ENCODE results near the gene ABHD17C.

ABHD17C gene

DNA sequence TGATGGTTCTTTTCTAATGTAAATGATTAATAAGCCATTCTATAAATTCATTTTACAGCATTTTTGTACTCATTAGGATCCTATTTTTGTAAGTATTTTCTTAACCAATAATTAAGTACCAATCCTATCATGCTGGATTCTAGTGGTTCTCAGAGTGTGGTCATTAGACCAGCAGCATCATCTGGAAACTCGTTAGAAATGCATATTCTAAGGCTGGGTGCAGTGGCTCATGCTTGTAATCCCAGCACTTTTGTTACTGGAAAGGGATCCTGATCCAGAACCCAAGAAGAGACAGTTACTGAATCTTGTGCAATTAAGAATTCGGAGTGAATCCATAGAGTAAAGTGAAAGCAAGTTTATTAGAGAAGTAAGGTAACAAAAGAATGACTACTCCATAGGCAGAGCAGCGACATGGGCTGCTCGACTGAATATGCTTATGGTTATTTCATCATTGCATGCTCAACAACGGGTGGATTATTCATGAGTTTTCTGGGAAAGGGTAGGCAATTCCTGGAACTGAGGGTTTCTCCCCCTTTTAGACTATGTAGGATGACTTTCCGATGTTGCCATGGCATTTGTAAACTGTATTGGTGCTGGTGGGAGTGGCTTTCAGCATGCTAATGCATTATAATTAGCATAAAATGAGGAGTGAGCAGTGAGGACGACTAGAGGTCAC is 74.2 kb downstream of the ABHD17C start:
- no peak for DNase-seq

DNA sequence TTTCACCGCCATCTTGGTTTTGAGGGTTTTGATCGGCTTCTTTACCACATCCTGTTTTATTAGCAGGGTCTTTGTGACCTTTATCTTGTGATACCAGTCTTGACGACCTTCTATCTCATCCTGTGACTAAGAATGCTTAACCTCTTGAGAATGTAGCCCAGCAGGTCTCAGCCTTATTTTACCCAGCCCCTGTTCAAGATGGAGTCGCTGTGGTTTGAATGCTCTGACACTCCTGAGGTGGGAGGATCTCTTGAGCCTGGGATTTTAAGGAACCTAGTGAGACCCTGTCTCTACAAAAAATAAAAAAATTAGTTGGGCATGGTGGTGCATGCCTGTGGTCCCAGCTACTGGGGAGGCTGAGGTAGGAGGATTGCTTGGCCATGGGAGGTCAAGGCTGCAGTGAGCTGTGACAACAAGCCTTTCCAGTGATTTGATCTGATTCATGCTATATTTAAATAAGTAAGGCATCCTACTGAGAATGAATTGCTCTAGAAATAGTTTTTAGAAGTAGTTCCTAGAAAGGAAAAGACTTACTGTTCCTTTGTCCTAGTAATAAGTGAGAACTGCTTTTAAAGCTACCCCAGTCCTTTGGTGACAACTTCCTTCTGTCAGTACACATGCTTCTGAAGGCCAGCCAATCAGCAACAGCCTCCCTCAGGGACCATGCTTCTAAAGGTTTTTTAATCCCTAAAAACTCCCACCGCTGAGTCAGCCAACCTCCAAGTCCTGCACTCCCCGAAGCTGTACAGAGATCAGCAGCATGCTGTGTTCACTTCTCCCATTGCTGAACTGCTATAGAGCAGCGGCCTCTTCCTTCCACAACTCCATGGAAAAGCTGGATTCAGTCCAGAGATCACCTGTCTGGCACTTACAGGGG is 75.0 kb downstream of the ABHD17C start:
- no peak for DNase-seq

DNA sequence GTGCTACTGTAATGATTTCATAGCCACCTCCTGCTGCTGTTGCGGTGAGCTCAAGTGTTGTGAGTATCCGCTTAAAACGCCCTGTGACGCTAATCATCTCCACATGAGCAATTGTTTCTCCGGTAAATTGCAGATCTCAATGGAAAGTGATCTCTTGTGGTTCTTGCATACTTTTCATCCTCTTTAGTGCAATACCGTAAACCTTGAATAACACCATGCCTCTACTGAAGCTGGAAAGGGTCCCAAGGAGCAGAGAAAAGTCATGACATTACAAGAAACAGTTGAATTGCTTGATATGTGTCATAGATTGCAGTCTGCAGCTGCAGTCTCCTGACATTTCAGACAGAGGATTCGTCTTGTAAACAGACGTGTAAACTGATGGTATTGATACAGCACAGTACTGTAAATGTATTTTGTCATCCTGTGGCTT is 78.0 kb downstream of the ABHD17C start:
- DNase-seq = peak; percentile 62

DNA sequence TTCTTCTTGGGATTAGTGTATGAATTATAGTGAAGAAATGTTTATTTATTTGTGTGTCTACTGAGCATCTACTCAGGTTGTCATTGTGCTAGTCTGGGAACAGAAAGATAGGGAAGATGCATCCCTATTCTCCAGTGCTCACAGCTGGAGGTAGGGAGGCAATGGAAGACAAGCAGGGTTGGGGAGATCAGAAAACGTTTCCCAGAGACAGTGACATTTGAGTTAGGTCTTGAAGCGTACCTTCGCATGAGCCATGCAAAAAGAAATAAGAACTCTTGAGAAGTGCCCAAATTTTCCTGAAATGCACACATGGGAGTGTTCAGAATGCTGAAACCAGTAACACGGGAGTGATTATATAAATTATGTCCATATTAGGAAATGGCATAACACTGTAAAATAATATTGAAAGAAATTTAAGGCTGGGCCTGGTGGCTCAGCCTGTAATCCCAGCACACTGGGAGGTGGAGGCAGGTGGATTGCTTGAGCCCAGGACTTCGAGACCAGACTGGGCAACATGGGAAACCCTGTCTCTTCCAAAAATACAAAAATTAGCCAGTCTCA is 78.8 kb downstream of the ABHD17C start:
- no peak for DNase-seq

DNA sequence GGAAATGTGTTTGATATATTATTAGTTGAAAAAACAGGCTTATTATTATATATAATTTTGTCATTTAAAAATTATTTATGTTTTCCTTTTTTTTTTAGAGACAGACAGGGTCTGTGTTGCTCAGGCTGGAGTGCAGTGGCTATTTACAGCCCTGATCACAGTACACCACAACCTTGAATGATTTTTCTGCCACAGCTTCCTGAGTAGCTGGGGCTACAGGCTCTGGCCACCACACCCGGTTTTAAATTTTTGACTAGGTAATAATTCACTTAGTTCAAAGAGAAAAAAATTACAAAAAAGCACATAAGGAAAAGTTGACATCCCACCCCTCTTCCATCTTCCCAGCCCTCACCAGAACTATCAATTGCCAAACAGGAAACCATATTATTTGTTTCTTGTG is 79.4 kb downstream of the ABHD17C start:
- DNase-seq = no peak

DNA sequence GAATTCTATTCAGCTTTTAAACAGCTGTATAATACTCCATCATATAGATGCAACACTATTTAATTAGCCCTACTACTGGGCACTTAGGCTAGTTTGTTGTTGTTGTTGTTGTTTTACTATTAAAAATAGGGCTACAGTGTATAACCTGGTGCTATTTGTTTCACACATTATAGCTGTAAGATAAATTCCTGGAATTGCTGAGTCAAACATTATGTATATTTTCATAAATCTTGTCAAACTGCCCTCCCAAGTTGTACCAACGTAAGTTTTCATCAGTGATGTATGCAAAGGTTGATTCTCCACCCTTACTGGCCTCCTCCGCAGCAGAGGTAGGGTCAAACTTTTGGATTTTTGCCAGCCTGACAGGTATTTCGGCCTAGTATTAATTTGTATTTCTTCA is 80.2 kb downstream of the ABHD17C start:
- DNase-seq = no peak

DNA sequence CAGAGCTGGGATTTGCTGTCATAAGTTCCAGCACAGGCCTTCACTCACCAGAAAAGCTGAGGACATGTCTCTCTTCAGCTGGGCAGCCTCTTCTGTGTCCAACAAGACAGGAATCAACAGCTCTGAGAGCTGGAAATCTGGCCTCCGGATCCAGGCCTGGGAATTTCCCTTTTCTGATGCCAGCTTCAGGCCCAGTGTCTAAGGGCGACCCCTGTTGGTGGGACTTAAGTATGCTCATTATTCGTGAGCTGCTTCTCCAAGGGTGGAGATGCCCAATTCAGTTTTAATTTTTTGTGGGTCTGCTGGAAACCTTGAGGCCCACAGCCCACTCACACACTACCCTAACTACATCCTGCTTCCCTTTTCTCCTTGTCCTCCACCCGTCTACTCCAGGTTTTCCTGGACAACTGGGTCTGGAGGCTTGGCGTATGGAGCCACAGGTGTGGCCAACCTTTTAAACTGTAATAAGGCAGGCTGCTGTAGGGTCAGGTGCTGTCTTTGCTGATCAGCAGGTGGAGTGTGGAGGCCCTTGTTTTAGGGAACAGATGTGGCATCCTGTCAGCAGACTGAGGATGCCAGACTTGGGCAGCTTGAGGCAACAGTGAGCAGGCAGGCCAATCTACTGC is 81.4 kb downstream of the ABHD17C start:
- DNase-seq = no peak

DNA sequence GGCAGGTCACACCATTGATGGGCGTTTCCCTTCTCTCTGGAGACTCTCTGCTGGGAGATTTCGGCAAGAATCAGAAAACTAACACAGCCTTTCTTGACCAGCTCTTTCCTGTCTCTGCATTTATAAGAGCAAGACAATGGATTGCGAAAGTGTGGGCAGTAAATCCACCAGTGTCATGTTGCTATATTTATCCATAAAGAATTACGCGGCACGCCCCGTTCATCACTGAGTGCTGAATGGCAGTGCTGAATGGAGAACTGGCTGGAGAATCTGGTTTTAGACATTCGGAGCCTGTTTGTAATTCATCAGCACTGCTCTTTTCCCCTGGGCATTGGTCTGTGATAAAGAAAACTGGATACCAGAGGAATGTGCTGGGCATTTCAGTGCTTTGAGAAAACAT is 82.0 kb downstream of the ABHD17C start:
- no peak for DNase-seq

DNA sequence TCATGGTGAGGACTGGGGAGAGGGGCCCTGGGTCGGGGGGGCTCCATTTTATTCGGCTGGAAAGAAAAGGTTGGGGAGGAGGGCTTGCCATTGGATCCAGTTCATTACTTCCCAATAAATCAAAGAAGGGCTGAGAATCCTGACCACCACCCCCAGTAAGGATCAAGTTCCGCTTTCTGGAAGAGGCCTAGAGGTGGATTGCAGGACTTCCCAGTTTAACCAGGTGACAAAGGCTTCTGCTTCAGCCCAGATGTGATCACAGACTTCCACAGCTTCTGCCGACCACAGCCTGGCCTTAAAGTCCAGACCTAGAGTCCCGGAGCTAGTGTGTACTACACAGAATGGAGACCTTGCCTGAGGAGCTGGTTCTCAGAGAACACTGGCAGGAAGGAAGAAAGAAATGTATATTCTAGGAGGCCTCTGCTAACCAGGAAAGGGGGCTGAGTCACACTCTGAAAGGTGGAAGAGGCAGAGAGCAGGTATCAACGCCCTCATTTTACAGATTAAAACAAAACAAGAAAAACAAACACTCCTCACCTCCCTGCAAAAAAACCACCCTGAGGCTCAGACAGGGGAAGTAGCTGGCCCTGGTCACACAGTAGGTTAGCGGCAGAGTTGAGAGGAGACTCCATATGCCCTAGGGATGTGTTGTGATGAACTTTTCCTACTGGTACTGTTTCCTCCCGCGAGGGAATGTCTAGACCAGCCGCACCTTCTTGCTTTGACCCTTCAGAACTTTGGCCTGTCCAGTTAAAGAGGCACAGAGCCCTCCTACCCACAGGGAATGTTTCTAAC is 82.9 kb downstream of the ABHD17C start:
- no peak for DNase-seq

DNA sequence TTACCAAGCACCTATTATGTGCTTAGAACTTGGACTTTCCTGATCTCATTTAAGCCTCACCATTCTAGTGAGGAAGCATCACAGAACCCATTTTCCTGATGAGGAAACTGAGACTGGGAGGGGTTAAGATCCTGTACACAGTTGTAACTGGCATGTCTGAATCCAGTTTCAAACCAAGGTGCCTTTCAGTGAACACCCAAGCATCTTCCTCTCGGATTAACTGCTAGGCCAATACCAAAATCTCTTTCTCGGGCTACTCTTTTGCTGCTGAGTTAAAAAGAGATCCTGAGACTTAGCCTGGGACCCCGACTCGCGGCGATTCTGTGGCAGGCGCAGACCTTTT is 83.5 kb downstream of the ABHD17C start:
- no peak for DNase-seq

DNA sequence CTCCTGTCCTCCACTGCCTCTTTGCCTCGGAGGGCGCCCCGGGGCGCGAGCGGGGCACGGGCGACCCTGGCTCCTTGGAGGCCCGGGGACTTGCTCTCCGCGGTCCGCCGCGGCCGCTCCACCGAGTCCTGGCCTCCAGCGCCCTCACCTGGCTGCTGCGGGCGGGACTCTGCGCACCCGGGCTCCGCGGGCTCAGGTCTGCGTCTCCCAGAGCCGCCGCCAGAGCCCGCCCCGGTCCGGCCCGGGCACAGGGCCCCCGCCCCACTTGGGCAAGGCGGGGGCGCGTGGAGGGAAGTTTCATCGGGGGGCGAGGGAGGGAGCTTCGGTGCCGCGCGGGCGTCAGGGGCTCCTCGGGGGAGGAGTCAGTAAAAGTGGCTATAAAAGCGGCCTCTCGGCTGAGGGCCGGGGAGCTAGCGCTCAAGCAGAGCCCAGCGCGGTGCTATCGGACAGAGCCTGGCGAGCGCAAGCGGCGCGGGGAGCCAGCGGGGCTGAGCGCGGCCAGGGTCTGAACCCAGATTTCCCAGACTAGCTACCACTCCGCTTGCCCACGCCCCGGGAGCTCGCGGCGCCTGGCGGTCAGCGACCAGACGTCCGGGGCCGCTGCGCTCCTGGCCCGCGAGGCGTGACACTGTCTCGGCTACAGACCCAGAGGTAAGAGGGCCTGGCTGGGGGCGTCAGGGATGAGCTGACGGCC is 84.0 kb downstream of the ABHD17C start, which contains the start of gene CEMIP:
Gene CEMIP, plus strand, starts transcription at position 407 of the 694 bp plus-strand sequence. CDS start 94,510 bp downstream, outside the sequence.
- DNase-seq = peak; percentile 57

DNA sequence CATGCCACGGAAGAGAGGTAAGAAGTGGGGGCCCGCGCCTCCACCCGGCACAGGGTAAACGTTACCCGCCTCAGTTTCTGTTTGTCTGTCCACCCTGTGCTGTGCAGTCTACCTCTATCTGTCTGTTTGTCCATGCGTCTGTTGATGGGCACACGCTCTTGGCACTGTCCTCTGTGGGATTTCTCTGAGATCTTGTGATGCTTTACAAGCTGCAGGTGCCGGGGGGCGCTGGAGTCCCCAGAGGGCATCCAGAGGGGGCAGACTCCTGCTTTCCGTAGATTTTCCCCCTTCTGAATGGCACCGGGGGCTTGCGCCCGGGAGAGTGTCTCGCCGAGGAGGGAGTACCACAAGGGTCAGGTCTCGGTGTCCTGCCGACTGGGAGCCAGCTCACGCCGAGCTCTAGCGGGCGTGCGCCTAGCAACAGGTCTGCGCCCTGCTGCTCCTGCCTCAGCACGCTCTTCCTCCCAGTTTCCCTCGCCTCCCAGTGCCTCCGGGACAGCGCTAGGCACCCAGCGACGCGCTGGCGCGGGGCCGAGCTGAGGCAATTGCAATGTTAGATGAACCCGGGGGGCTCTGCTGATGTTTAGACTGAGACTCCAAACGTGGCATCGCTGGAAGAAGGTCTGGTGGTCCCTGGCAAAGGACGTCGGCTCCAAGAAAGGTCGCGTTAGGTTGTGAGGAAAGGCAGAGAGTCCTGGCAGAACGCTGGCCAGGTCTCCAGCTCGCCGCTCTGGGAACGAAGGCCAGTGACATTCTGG is 84.7 kb downstream of the ABHD17C start:
- DNase-seq = no peak

DNA sequence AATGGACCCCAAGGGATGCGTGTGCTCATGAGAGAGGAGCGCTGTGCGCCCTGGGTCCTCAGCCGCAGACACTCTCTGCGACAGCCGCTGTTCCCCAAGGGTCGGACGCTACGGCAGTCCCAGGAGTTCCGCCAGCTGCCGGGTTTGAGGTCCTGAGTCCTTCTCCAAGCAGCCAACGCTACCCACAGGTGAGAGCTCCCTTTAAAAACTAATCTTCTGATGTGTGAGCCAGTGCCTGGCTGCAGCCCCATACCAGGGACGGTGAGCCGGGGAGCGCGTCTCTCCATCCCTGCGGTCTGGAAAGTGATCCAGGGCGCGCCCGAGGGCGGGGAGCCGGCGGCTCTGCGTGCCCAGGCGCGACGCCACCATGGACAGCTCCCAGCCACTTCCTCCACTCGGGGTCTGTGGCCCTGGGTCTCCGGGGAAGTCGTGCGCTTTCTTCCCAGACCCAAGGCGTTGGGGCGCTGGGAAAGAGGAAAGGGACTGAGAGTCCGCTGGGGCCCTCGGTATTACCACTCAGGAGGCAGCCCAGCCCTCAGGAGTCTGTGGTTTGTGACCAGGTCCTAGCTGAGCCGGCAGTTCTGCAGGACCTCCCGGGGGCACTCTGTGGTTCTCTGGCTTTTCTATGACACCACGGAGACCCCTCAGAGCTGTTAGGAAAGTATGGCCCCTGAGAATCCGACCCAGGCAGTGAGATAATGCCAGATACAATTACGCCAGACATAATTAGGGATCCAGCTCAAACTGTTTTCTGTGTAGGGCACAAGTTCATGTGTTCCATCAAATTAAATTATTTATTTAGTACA is 85.5 kb downstream of the ABHD17C start:
- DNase-seq = peak; percentile 7

DNA sequence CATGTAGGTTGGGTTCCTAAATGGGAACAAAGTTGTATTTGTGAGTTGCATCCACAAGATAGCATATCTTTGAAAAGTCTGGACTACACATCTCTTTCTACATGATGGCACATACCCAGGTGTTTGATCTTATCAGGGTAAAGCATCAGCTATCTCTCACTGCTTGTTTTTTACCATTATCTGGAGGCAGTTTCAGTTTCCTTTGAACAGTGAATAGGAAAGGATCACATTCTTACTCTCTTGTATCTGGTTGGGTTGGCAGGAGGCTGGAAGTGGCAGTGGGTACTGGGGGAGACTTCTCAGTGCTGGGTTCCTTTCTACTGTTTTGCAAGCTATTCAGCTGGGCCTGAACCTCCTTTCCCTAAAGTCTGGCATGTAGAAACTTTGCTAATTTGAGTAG is 88.2 kb downstream of the ABHD17C start:
- DNase-seq = no peak

DNA sequence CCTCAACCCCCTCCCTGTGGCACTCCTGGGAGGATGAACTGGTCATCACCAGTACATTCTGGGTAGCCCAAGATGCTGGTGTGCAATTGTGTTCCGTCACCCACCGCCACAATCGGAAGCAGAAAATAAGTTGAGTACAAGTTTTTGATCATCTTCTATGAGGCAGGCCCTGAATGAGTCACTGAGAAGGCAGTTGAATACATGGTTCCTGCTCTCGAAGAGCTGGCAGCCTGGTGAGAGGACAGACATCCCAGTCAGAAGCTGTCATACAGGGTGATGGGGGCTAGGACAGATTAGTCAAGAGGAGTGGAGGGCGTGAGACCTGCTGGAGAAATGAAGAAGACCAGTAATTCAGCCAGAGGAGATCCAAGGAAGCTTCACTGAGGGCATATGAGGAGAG is 90.2 kb downstream of the ABHD17C start:
- no peak for DNase-seq

DNA sequence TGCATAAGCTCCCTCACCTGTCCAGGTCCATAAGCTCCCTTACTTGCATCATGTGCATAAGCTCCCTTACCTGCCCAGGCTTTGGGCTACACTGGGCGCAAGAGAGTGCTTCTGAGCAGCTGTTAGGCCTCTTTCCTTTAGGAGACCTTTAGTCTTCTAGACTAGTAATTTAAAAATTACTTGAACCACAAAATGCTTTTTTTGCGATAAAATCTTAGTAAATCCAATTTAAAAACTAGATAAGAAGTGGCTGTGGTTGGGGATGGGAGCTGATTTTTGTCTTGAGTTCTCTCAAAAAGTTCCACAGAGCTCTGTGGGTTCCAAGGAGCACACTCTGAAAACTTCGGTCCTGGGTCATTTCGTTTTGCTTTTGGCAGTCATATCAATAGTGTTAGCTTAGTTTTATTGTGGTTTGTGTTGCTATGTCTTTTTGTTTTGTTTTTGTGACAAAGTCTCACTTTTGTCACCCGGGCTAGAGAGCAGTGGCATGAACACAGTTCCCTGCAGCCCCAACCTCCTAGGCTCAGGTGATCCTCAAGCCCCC is 90.8 kb downstream of the ABHD17C start:
- no peak for DNase-seq

DNA sequence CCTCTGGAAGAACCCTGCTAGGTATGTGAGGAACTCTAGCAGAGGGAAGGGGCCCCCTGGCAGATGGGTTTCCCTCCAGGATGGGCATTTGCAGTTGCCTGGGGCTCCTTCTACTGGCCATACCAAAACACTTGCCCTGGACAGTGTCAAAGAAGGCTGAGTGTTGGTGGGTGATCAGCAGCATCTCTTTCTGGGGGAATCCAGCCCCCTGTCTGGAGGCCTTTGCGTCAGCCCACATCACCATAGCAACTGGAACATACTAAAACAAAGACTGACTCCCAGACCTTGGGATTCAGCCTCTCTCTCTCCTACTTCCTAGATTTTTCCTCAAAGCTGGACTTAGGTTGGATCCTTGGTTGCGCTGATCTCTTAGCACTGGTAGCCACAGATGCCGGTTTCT is 92.2 kb downstream of the ABHD17C start:
- no peak for DNase-seq

DNA sequence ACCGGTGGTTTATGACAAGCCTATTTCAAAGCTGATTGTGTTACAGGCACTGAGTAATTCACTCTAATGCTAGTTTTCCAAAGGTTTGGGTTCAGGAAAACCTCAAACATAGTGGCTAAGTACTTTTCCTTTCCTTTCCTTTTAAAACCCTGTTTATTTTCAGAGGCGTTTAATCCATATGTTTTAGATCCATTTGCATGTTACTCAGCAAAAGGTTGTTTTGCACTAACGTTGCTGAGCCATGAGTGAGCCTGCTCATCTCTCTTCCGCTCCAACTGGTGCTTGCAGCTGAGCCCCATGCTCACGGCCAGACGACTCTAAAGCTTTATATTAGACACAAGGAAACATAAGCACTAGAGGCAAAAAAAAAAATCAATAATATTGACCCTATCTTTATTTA is 93.4 kb downstream of the ABHD17C start:
- no peak for DNase-seq

DNA sequence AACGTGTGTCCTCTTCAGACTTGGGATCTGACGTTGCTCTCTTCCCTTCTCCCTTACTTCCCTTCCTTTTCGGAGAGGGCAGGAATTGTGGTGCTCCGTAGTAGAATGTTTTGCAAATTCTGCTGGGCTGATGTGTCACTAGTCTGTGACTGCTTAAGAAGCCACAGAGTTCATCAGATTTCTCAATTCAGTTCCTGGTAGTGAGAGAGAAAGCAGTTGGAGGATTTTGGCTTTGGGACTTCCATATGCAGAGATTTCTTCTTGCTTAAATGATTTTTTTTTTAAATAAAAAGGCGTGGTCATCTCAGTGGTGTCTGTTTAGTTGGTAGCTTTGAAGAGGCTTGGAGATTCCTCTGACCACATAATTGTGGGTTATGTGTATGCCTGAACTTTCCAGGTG is 94.2 kb downstream of the ABHD17C start:
- no peak for DNase-seq

DNA sequence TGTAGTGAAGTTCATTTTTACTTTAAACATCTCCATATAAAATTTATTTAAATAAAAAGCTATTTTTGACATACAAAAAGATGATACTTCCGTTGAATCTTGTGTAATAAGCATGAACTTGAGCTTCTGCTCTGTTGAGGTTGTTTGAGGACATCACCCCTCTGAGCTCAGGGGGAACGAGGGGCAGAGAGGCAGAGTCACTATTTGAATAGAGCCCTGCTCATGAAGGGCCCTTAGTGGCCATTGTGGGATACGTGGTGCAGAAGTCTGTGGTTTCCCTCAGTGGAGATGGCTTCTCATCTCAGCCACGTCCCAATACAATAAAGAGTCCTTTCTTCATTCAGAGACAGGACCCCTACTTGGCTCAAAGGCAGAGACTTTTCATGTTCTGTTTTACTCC is 94.7 kb downstream of the ABHD17C start:
- DNase-seq = no peak
